ENCODE results near the gene NOL4L.
A peak's percentile ranks its signal among the peaks of the same experiment; 100 is the strongest.

The NOL4L gene

GRCh38 chr20:32406701-32407100 is 178.4 kb downstream of the NOL4L start:
- no peak for TF ChIP-seq SPI1 (IDR thresholded peaks at IDR 0.05; ENCODE audit: borderline replicate concordance, low read depth)
- TF ChIP-seq POLR2AphosphoS5 (IDR thresholded peaks at IDR 0.05; ENCODE audit: low read depth), result no peak
- no peak for TF ChIP-seq GABPA (IDR thresholded peaks at IDR 0.05; ENCODE audit: low read depth)
- no peak for TF ChIP-seq CTCF (IDR thresholded peaks at IDR 0.05; ENCODE audit: insufficient read depth, low read length)
- TF ChIP-seq REST (IDR thresholded peaks at IDR 0.05; ENCODE audit: insufficient replicate concordance, low read depth), result no peak
- H3K4me3 ChIP-seq (replicated peaks; ENCODE audit: insufficient read depth, low read length), result no peak overlapping the region
- no peak for DNase-seq (ENCODE audit: low read depth in 1 of 2, low spot score in 1 of 2)
- peak overlapping the region; percentile 32 for H3K27ac ChIP-seq (replicated peaks)
- no peaks in the 10 kb centered on the region for H3K27me3 ChIP-seq (ENCODE audit: insufficient read depth, poor library complexity, severe bottlenecking)

GRCh38 chr20:32404017-32404416 is 181.1 kb downstream of the NOL4L start:
- DNase-seq (ENCODE audit: low read depth in 1 of 2, low spot score in 1 of 2), result no peak
- Histone ChIP-seq H3K27me3 (ENCODE audit: insufficient read depth, poor library complexity, severe bottlenecking) (no peaks in the 10 kb centered on the region), H3K27ac (replicated peaks) (no peak overlapping the region), H3K4me3 (replicated peaks; ENCODE audit: insufficient read depth, low read length) (no peak overlapping the region)
- TF ChIP-seq GABPA (IDR thresholded peaks at IDR 0.05; ENCODE audit: low read depth) (no peak), CTCF (IDR thresholded peaks at IDR 0.05; ENCODE audit: insufficient read depth, low read length) (no peak), SPI1 (IDR thresholded peaks at IDR 0.05; ENCODE audit: borderline replicate concordance, low read depth) (no peak), POLR2AphosphoS5 (IDR thresholded peaks at IDR 0.05; ENCODE audit: low read depth) (no peak), REST (IDR thresholded peaks at IDR 0.05; ENCODE audit: insufficient replicate concordance, low read depth) (no peak)

- no peaks in the 10 kb centered on the region for H3K27me3 ChIP-seq (ENCODE audit: insufficient read depth, poor library complexity, severe bottlenecking)
Observed at GRCh38 chr20:32400476-32400875, 184.7 kb downstream of the NOL4L start.

More at GRCh38 chr20:32400476-32400875, 184.7 kb downstream of the NOL4L start:
- H3K4me3 ChIP-seq (replicated peaks; ENCODE audit: insufficient read depth, low read length), result no peak overlapping the region
- no peak overlapping the region for H3K27ac ChIP-seq (replicated peaks)
- TF ChIP-seq POLR2AphosphoS5 (IDR thresholded peaks at IDR 0.05; ENCODE audit: low read depth) (no peak), SPI1 (IDR thresholded peaks at IDR 0.05; ENCODE audit: borderline replicate concordance, low read depth) (no peak), CTCF (IDR thresholded peaks at IDR 0.05; ENCODE audit: insufficient read depth, low read length) (no peak), REST (IDR thresholded peaks at IDR 0.05; ENCODE audit: insufficient replicate concordance, low read depth) (no peak), GABPA (IDR thresholded peaks at IDR 0.05; ENCODE audit: low read depth) (no peak)
- no peak for DNase-seq (ENCODE audit: low read depth in 1 of 2, low spot score in 1 of 2)

Measured in HL-60 (cell line).